MV-4-11 (cell line): ENCODE results near the gene ATAD2B.
A peak's percentile ranks its signal among the peaks of the same experiment; 100 is the strongest.

Experiments
- DNase-seq: peaks from one replicate; lab custom pipeline; 2025; lab: John Stamatoyannopoulos, UW

ATAD2B gene

GRCh38 chr2:23836971-23837565 is 89.9 kb downstream of the ATAD2B start:
- DNase-seq = no peak

- DNase-seq = no peak
These were observed 90.4 kb downstream of the ATAD2B start for GRCh38 chr2:23836505-23836904.

DNA sequence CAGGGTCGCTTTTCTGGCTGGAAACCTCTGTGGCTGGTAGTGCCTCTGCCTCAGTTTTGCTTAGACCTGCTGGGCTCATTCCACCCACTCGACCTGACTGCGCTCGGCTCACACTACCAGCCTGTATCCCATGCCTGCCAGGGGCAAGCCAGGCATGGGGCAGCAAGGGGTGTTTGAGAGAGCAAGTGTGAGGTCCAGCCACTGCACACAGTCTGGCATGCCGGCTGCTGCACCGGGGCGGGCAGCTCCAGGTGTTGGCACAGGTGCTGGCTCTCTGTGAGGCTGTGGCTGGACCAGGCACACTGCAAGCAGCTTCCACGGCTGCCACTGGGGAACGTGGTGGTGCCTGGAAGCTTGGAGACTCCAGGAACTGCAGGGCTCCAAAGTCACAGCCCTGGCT is 90.9 kb downstream of the ATAD2B start:
- DNase-seq = no peak

DNA sequence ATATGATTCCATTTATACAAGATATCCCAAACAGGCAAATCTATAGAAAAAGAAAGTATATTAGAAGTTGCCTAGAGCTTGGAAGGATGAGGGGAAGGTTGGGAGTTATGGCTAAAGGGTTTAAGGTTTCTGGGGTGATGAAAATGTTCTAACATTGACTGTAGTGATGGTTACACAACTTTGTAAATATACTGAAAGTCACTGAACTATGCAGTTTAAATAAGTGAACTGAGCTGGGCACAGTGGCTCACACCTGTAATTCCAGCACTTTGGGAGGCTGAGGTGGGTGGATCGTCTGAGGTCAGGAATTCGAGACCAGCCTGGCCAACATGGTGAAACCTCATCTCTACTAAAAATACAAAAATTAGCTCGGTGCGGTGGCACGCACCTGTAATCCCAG is 91.5 kb downstream of the ATAD2B start:
- no peak for DNase-seq

DNA sequence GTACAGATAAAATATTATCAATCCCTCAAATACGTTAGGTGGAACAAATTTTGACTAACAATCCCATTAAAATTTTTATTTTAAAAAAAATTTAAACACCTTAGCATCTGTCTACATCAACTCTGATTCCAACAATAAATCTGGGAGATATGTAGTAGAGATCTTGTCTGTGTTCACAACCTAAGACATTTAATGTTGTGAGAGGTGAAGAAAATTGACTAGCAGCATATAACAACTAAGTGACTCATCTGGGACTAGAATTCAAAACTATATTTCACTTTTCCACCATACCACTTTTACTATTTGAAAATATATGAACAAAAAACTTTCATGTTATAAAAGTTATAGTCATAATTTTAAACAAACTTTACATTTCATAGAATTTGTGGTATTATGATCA is 97.9 kb downstream of the ATAD2B start:
- DNase-seq = no peak

GRCh38 chr2:23828256-23828980 is 98.5 kb downstream of the ATAD2B start:
- no peak for DNase-seq

DNA sequence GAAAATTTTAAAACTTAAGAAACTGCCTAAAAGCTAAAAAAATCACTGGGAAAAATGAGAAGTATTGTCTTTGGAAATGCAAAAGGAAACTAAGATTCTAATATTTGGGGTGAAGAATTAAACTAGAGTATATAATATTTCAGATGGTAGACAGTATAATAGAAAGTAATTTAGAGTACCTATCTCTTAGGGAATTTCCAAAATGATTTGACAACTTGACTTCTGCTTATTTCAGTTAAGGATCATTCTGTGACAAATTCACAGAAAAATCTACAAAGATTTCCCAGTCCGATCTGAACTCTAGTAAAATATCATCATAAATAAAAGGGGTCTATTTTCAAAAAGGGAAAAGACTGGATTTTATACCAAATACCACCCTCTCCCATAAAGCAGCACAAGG is 99.6 kb downstream of the ATAD2B start:
- no peak for DNase-seq

- DNase-seq = no peak
These were observed 100.2 kb downstream of the ATAD2B start for GRCh38 chr2:23826771-23827170.

DNA sequence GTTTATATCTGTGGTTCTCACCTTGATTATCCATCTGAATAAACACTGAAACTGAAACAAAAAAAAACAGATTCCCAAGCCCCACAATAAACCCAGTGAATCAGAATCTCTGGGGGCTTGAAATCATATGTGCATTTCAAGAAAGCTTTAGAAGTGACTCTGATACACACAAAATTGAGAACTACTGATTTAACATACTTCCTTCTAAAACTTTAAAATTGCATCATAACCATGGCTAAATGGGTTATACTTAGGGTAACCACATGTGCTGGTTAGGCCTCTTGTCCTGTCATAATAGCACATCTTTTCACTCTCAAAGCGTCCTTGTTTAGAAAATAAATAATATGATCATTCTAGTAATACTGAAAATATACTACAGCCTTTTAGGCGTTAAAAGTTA is 100.9 kb downstream of the ATAD2B start:
- DNase-seq = peak; percentile 75

DNA sequence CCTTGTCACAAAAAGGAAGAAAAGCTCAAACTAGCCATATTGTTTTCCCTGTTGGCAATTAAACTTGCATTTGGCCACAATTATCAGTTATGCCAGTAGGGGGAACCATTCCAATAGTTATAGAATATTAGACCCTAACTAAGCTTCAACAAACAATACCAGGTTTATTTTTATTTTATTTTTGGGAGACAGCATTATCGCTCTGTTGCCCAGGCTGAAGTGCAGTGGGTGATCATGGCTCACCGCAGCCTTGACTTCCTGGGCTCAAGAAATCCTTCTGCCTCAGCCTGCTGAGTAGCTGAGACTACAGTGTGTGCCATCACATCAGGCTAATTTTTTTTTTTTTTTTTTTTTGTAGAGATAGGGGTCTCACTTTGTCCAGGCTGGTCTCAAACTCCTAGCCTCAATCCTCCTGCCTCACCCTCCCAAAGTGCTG is 102.1 kb downstream of the ATAD2B start:
- peak; percentile 31 for DNase-seq

DNA sequence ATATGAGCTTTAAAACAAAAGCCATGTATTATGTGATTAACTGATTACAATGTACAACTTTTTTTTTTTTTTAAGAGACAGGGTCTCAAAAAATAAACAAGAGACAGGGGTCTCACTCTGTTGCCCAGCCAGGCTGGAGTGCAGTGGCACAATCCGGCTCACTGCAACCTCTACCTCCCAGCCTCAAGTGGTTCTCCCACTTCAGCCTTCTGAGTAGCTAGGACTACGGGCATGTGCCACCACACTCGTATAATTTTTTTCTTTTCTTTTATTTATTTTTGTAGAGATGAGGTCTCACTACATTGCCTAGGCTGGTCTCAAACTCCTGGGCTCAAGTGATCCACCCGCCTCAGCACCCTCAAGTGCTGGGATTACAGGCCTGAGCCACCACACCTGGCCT is 103.1 kb downstream of the ATAD2B start:
- no peak for DNase-seq

DNA sequence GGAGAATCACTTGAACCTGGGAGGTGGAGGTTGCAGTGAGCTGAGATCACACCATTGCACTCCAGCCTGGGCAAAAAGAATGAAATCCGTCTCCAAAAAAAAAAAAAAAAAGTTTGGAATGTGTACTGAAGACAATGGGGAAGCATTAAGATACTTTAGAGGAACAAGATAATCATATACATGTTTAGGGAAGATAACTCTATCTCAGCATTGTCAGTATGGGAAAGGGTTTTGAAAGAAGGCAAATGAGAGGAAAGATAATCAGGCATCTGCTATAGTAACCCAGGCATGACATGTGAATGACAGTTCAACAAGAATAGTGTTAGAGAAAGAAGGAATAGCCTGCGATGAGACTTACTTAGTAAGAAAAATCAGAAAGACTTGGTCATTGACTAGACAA is 112.0 kb downstream of the ATAD2B start:
- DNase-seq = no peak

DNA sequence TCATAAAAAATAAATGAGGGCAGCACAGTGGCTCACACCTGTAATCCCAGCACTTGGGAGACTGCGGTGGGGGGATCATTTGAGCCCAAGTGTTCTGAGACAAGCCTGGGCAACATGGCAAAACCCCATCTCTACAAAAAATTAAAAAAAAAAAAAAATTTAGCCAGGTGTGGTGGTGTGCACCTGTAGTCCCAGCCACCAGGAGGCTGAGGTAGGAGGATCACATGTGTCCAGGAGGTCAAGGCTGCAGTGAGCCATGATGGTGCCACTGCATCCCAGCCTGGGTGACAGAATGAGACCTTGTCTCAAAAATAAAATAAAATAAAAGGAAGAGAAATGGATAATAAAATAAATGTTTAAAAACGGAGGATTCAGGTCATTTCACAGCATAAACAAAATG is 113.5 kb downstream of the ATAD2B start:
- DNase-seq = no peak

- DNase-seq = no peak
These were observed 117.8 kb downstream of the ATAD2B start for GRCh38 chr2:23809150-23809549.

DNA sequence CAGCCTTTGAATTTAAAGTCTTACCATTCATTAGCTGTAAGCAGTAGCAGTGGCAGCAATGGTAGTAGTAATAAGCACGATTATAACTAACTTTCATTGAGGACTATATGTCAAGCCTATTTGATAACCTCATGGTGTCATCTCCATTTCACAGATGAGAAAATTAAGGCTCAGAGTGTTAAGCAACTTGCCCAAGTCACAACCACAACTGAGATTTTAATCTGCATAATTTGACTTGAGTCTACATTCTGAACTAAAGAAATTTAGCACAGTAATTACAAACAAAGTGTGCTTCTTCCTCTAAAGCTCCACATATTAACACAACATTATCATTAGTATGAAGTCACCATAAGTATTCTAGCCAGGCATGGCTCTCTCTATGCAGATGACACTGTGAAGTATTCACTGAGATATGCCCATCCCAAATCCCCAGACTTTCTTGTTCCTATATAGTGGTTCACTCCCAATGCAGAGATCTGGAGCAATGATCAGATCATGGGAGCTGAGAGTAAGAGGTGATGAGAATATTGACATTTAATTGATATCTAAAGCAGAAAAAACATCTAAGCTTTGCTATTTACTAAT is 120.2 kb downstream of the ATAD2B start:
- no peak for DNase-seq

GRCh38 chr2:23806201-23806600 is 120.7 kb downstream of the ATAD2B start:
- DNase-seq = no peak

DNA sequence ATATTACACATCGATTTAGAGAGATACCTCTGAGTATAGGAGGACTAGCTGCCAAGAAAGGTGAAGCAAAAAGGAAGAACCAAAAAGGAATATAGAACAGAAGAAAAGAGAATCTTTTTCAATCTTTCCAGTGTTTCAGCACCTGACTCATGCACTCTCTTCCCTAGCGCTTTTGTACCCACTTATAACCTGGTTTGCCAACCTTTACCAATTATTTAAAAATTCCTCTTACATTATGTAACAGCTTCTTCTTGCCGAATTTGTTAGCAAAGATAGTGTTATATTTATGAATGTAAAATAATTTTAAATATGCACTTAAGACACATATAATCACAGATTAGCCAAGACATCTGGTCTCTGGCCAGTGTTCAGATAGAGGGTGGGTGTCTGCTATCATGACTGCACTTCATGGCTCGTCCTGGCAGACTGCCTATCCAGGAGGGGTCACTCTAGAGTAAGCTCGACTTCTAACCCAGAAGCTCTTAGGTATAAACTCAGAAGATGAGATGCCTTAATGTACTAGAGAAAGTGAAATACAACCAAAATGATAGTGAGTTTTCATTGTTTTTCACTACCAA is 122.9 kb downstream of the ATAD2B start:
- peak; percentile 29 for DNase-seq

- DNase-seq = no peak
These were observed 123.5 kb downstream of the ATAD2B start for GRCh38 chr2:23803264-23803964.

- peak; percentile 48 for DNase-seq
These were observed 125.5 kb downstream of the ATAD2B start for GRCh38 chr2:23801396-23801795.

DNA sequence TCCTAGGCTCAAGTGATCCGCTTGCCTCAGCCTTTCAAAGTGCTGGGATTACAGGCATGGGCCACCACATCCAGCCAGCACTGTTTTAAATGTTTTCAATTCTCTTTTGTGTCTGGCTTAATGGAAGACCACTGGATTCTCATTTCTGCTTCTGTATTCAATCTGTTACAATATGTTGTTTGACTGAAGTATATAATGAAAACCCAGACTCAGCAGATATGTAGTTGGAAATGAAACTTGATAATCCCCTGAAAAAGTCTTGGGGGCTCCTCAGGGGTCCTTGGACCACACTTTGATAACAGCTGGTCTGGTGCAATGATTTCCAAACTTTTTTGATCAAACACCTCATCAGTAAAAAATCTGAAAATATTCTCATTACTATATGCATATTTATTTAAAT is 132.7 kb downstream of the ATAD2B start:
- peak; percentile 72 for DNase-seq

DNA sequence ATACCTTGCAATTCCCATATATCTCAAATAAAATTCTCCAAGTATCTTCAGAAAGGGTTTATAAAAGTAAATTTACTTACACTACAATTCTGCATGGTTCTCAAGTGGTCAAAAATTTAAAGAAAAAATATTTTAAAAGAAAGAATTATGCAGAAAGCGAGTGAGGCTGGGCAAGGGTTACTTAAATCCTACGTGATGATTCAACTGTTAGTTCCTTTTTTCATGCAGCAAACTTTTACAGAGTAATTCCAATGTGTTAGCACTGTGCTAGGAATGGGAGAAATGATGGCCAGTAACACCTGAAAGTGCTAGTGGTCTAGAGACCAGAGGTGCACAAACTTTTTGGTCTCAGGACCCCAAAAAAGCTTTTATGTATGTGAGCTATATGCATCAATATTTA is 133.4 kb downstream of the ATAD2B start:
- DNase-seq = peak; percentile 29

- DNase-seq = no peak
These were observed 135.9 kb downstream of the ATAD2B start for GRCh38 chr2:23791030-23791429.

- DNase-seq = no peak
These were observed 137.9 kb downstream of the ATAD2B start for GRCh38 chr2:23789012-23789411.
